HCT116 (cell line): ENCODE results near the gene RAP1GAP2. TPM values are rescaled to one million over a fixed set of nuclear protein-coding genes. Genes with fewer than 3 reads are reported as not detected.

Experiments
- ATAC-seq: fragments of 200-7000 bp; cut with Tn5 transposase; 2 replicates; pipeline ENCODE4 v1.9.1; 2020; ENCODE audit warnings: mild to moderate bottlenecking, moderate library complexity
- BruUV-seq: library from RNA; stranded (reverse); fragments of 400-500 nt; replicated peaks from 2 replicates; lab custom pipeline; 2021; lab: Mats Ljungman, UMichigan
- CTCF ChIA-PET: fragments of 300-600 bp; sonication (Branson Sonifier 250); formaldehyde crosslinking; loops from one replicate; lab custom pipeline; 2021; ENCODE audit warnings: antibody characterized with exemption; lab: Charles Lee
- POLR2A ChIA-PET: fragments of 300-600, 350-600 bp; sonication (Branson Sonifier 250); formaldehyde crosslinking; loops from one replicate; lab custom pipeline; 2021; ENCODE audit warnings: antibody characterized with exemption; lab: Charles Lee
- RAD21 ChIA-PET, 2 experiments: fragments of 300-600 bp; sonication (Branson Sonifier 250); formaldehyde crosslinking; loops; one replicate each; lab custom pipeline; 2023; ENCODE audit warnings: low total read pairs in 2 of 2; ENCODE audit not compliant: uncharacterized antibody in 2 of 2, unreplicated experiment in 2 of 2, low non-redundant PET in 1 of 2; lab: Charles Lee
- DNase-seq: peaks from one replicate; pipeline ENCODE4 v3.0.0-alpha.2; 2010; ENCODE audit warnings: low read depth, low spot score
- H2AFZ ChIP-seq: fragments of 200-600 bp; shearing (Covaris generic), sonication (generic); 2 replicates; pipeline ENCODE4 v1.6.1; 2017; ENCODE audit warnings: low read depth, mixed run types, mixed read lengths, antibody characterized with exemption, low read length; ENCODE audit not compliant: poor library complexity, severe bottlenecking
- H3K27ac ChIP-seq: 2 replicates; pipeline ENCODE4 v1.5.1; 2012; ENCODE audit warnings: low read depth, low read length
- H3K27me3 ChIP-seq: fragments of 200-600 bp; sonication (generic); 2 replicates; pipeline ENCODE4 v1.6.1; 2016; ENCODE audit warnings: mixed run types, low read length, mixed read lengths; ENCODE audit not compliant: insufficient read depth
- H3K36me3 ChIP-seq, 2 experiments: fragments of 200-500 bp in 1 of 2; fragments of 200-600 bp in 1 of 2; sonication (Bioruptor generic) in 1 of 2; sonication (generic) in 1 of 2; 2 replicates each; pipeline versions ENCODE4 v1.5.1 to v1.6.1; 2014 to 2016; ENCODE audit warnings: low read length in 2 of 2, inconsistent platforms in 1 of 2, mixed read lengths in 1 of 2, mixed run types in 1 of 2; ENCODE audit not compliant: insufficient read depth in 2 of 2, control insufficient read depth in 1 of 2
- H3K4me1 ChIP-seq, 2 experiments: fragments of 200-600 bp in 1 of 2; sonication (generic) in 1 of 2; 2 replicates each; pipeline versions ENCODE4 v1.5.1 to v1.6.1; 2012 to 2017; ENCODE audit warnings: low read length in 2 of 2, inconsistent platforms in 1 of 2, mild to moderate bottlenecking in 1 of 2, mixed read lengths in 1 of 2, mixed run types in 1 of 2, moderate library complexity in 1 of 2; ENCODE audit not compliant: insufficient read depth in 2 of 2, control insufficient read depth in 1 of 2
- H3K4me2 ChIP-seq: fragments of 200-600 bp; sonication (generic); 2 replicates; pipeline ENCODE4 v1.6.1; 2017; ENCODE audit warnings: mixed run types, low read length, mixed read lengths
- H3K4me3 ChIP-seq, 2 experiments: fragments of 200-600 bp in 1 of 2; sonication (generic) in 1 of 2; replicated peaks in 1 of 2; 2 replicates each; pipeline ENCODE4 v1.5.1; 2011 to 2016; ENCODE audit warnings: low read length in 2 of 2, control low read depth in 1 of 2, low read depth in 1 of 2, mild to moderate bottlenecking in 1 of 2, mixed read lengths in 1 of 2, mixed run types in 1 of 2
- H3K79me2 ChIP-seq: fragments of 200-600 bp; sonication (generic); 2 replicates; pipeline ENCODE4 v1.6.1; 2017; ENCODE audit warnings: mild to moderate bottlenecking, mixed run types, low read length, moderate library complexity, mixed read lengths; ENCODE audit not compliant: insufficient read depth
- H3K9ac ChIP-seq: fragments of 200-600 bp; sonication (generic); 2 replicates; pipeline ENCODE4 v1.6.1; 2016; ENCODE audit warnings: low read length, mixed read lengths
- H3K9me2 ChIP-seq: fragments of 200-600 bp; sonication (generic), shearing (Covaris generic); 2 replicates; pipeline ENCODE4 v1.6.1; 2017; ENCODE audit warnings: mixed run types, mild to moderate bottlenecking, moderate library complexity; ENCODE audit not compliant: insufficient read depth
- H3K9me3 ChIP-seq, 2 experiments: fragments of 200-500 bp in 1 of 2; fragments of 200-600 bp in 1 of 2; sonication (Bioruptor generic) in 1 of 2; sonication (generic) in 1 of 2; 2 replicates each; pipeline ENCODE4 v1.6.1; 2014 to 2017; ENCODE audit warnings: low read length in 2 of 2, mixed read lengths in 2 of 2, inconsistent platforms in 1 of 2, low read depth in 1 of 2, mild to moderate bottlenecking in 1 of 2, mixed run types in 1 of 2, moderate library complexity in 1 of 2; ENCODE audit not compliant: control insufficient read depth in 1 of 2, insufficient read depth in 1 of 2
- H4K20me1 ChIP-seq: fragments of 200-600 bp; sonication (generic), shearing (Covaris generic); 2 replicates; pipeline ENCODE4 v1.6.1; 2017; ENCODE audit warnings: mixed run types, mild to moderate bottlenecking, moderate library complexity; ENCODE audit not compliant: insufficient read depth
- CBX3 ChIP-seq: IDR thresholded peaks from 2 replicates; pipeline ENCODE4 v1.6.1; 2012; ENCODE audit warnings: low read depth
- ELF1 ChIP-seq: IDR thresholded peaks from 2 replicates; pipeline ENCODE4 v1.6.1; 2012; ENCODE audit warnings: low read depth, borderline replicate concordance
- EZH2phosphoT487 ChIP-seq: fragments of 200-600 bp; IDR thresholded peaks from 2 replicates; pipeline ENCODE4 v1.6.1; 2018; ENCODE audit warnings: antibody characterized with exemption, borderline replicate concordance
- JUND ChIP-seq: IDR thresholded peaks from 2 replicates; pipeline ENCODE4 v1.6.1; 2012
- POLR2AphosphoS5 ChIP-seq: IDR thresholded peaks from 2 replicates; pipeline ENCODE4 v1.6.1; 2011; ENCODE audit warnings: mild to moderate bottlenecking, low read depth, low read length, moderate library complexity
- RAD21 ChIP-seq: IDR thresholded peaks from 2 replicates; pipeline ENCODE4 v1.6.1; 2012; ENCODE audit warnings: low read depth, mild to moderate bottlenecking
- SRF ChIP-seq: IDR thresholded peaks from 2 replicates; pipeline ENCODE4 v1.6.1; 2012; ENCODE audit warnings: low read depth
- intact Hi-C: fragments of 100-400 bp; cut with micrococcal nuclease; formaldehyde crosslinking; loops from 2 replicates; pipeline ENCODE4 v1.10.0; 2022
- total RNA-seq: library from RNA; stranded (reverse); gene quantifications from one replicate; pipeline ENCODE4 v1.2.1, GENCODE V29; 2021; ENCODE audit not compliant: unreplicated experiment
- TF ChIP-seq, protein P1 (sequence below): IDR thresholded peaks from 2 replicates; pipeline ENCODE4 v1.6.1; 2011; ENCODE audit warnings: mild to moderate bottlenecking, low read length, moderate library complexity; ENCODE audit not compliant: insufficient replicate concordance; ENCODE audit errors: extremely low read depth
- TF ChIP-seq, protein P2 (sequence below), 3 experiments: fragments of 200-600 bp in 1 of 3; sonication (generic) in 1 of 3; IDR thresholded peaks in 2 of 3; conservative IDR thresholded peaks in 1 of 3; 2 replicates each; pipeline ENCODE4 v1.5.1; 2012 to 2017; ENCODE audit warnings: low read depth in 2 of 3, low read length in 2 of 3, antibody characterized with exemption in 1 of 3, borderline replicate concordance in 1 of 3, control low read depth in 1 of 3, mild to moderate bottlenecking in 1 of 3, mixed read lengths in 1 of 3, mixed run types in 1 of 3, moderate library complexity in 1 of 3; ENCODE audit not compliant: insufficient read depth in 1 of 3
- TF ChIP-seq, protein P3 (sequence below): IDR thresholded peaks from 2 replicates; pipeline ENCODE4 v1.6.1; 2012

Gene RAP1GAP2
- total RNA-seq, 1 experiment from 2014 or later, result 54.6 TPM

DNA sequence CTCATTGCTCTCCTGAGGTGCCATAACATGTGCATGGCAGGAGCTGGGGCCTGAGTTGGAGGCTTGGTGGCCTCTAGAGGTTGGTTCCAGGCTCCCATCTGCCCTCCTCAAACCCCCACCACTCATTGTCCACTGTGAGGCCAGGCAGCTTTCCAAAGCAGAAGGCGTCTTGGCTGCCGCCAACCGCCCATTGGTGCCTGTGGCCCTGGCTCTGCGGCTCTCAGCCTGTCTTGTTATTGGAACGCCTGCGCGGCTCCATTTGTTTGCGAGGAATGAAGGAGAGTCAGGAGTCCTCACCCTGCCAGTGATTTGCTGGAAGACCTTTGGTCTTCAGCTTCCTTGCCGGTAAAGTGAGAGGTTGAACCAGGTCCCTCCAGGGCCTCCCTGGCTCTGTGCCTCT is 223.5 kb downstream of the RAP1GAP2 start:
- TF ChIP-seq JUND, result no peak
- TF ChIP-seq, protein P1, sequence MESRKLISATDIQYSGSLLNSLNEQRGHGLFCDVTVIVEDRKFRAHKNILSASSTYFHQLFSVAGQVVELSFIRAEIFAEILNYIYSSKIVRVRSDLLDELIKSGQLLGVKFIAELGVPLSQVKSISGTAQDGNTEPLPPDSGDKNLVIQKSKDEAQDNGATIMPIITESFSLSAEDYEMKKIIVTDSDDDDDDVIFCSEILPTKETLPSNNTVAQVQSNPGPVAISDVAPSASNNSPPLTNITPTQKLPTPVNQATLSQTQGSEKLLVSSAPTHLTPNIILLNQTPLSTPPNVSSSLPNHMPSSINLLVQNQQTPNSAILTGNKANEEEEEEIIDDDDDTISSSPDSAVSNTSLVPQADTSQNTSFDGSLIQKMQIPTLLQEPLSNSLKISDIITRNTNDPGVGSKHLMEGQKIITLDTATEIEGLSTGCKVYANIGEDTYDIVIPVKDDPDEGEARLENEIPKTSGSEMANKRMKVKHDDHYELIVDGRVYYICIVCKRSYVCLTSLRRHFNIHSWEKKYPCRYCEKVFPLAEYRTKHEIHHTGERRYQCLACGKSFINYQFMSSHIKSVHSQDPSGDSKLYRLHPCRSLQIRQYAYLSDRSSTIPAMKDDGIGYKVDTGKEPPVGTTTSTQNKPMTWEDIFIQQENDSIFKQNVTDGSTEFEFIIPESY, result no peak
- no peak for TF ChIP-seq RAD21
- no peak for TF ChIP-seq ELF1
- no peak for TF ChIP-seq EZH2phosphoT487
- TF ChIP-seq POLR2AphosphoS5, result no peak
- TF ChIP-seq, protein P2, sequence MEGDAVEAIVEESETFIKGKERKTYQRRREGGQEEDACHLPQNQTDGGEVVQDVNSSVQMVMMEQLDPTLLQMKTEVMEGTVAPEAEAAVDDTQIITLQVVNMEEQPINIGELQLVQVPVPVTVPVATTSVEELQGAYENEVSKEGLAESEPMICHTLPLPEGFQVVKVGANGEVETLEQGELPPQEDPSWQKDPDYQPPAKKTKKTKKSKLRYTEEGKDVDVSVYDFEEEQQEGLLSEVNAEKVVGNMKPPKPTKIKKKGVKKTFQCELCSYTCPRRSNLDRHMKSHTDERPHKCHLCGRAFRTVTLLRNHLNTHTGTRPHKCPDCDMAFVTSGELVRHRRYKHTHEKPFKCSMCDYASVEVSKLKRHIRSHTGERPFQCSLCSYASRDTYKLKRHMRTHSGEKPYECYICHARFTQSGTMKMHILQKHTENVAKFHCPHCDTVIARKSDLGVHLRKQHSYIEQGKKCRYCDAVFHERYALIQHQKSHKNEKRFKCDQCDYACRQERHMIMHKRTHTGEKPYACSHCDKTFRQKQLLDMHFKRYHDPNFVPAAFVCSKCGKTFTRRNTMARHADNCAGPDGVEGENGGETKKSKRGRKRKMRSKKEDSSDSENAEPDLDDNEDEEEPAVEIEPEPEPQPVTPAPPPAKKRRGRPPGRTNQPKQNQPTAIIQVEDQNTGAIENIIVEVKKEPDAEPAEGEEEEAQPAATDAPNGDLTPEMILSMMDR (IDR thresholded peaks at IDR 0.05 in 2 of 3, conservative IDR thresholded peaks at IDR 0.05 in 1 of 3; ENCODE audit: borderline replicate concordance in 1 of 3, insufficient read depth in 1 of 3, low read depth in 2 of 3, low read length in 2 of 3), result no peak
- TF ChIP-seq, protein P3, sequence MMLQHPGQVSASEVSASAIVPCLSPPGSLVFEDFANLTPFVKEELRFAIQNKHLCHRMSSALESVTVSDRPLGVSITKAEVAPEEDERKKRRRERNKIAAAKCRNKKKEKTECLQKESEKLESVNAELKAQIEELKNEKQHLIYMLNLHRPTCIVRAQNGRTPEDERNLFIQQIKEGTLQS, result no peak
- TF ChIP-seq SRF, result no peak
- no peak for TF ChIP-seq CBX3
- Histone ChIP-seq H3K9me3 (0 out of 4 replicates have a peak, but pooled peaks cover 3 to 5% of the 10 kb centered on the region in 2 experiments), H3K27ac (no peak overlapping the region), H3K4me1 (peaks cover 0 to 15% of the 10 kb centered on the region in 2 experiments; a peak in 2 of 4 replicates), H2AFZ (no peak overlapping the region), H3K79me2 (peaks cover 5% of the 10 kb centered on the region; the same call in 1 of the 2 replicates), H4K20me1 (no peaks in the 10 kb centered on the region), H3K9ac (no peak overlapping the region), H3K4me3 (no peak overlapping the region), H3K9me2 (no peaks in the 10 kb centered on the region), H3K27me3 (no peaks in the 10 kb centered on the region), H3K36me3 (peaks cover 18 to 53% of the 10 kb centered on the region in 2 experiments), H3K4me2 (no peak overlapping the region)
- BruUV-seq, result no TSS peak
- ChIA-PET POLR2A (no interaction called here), RAD21 (no interaction called here), CTCF (no interaction called here)
- DNase-seq, result no peak
- no peak for ATAC-seq
- intact Hi-C loops, result no loop called here
